Measurements from ENCODE around the gene CFAP119.

The CFAP119 gene

DNA sequence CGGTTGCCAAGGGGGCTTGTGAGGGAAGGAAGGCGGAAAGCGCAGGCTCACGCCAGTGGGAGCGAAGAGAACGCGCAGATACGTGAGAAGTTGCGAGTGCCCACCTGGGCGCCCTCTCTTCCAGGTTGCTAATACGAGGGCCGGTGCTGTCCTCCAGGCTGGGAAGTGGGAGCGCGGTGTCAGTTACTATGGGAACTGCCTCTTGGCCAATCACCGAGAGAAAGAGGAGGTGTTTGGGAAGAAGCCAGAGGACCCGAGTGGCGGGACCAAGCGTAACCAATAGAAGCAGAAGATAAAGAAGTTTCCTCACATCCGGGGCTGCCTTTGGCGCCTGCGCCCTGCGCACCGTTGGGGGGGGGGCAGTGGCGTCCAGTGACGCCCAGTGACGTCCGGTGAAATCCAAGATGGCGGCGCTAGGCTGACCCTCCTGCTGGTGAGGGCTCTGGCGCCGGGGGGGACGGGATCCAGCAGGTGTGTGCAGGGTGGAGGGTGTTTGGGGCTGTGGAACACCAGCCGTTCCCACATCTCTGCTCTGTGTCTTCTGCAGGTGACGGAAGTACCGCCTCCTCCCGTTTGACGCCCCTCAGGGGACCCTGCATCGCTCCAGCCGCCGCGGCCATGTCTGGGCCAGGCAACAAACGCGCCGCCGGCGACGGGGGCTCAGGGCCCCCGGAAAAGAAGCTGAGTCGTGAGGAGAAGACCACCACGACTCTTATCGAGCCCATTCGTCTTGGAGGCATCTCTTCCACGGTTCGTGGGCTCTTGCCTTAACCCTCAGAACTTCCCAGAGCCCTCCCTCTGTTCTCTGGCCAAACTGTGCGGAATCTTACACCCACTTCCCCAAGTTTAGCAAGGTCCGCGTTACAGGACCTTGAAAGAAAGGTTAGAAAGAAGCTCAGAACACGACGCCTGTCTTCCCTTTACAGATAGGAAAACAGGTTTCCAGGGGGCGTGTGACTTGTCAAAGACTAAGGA lies at the start of gene CFAP119, which contains the start of gene RNF40:
CFAP119 (minus strand) TSS at position 135 of the 975 bp plus-strand sequence. CDS start 314 bp downstream, outside the sequence.
RNF40 (plus strand) TSS at position 395 of the 975 bp plus-strand sequence; CDS start at position 619, 224 bp downstream.
- no peak for TF ChIP-seq GATA3 (IDR thresholded peaks at IDR 0.05; ENCODE audit: low read depth, low read length)
- TF ChIP-seq GATA2 (IDR thresholded peaks at IDR 0.05; ENCODE audit: low read depth, low read length): no peak

DNA sequence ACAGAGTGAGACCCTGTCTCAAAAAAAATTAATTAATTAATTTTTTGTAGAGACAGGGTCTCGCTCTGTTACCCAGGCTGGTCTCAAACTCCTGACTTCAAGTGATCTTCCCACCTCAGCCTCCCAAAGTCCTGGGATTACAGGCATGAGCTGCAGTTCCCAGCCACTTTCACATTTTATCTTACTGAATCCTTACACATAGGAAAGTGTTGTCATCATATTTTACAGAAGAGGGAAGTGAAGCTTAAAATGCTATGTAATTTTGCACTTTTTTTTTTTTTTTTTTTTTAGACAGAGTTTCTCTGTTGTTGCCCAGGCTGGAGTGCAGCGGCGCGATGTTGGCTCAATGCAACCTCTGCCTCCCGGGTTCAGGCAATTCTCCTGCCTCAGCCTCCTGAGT lies 46.3 kb upstream of the CFAP119 start:
- TF ChIP-seq GATA3 (IDR thresholded peaks at IDR 0.05; ENCODE audit: low read depth, low read length) (no peak), GATA2 (IDR thresholded peaks at IDR 0.05; ENCODE audit: low read depth, low read length) (no peak)

DNA sequence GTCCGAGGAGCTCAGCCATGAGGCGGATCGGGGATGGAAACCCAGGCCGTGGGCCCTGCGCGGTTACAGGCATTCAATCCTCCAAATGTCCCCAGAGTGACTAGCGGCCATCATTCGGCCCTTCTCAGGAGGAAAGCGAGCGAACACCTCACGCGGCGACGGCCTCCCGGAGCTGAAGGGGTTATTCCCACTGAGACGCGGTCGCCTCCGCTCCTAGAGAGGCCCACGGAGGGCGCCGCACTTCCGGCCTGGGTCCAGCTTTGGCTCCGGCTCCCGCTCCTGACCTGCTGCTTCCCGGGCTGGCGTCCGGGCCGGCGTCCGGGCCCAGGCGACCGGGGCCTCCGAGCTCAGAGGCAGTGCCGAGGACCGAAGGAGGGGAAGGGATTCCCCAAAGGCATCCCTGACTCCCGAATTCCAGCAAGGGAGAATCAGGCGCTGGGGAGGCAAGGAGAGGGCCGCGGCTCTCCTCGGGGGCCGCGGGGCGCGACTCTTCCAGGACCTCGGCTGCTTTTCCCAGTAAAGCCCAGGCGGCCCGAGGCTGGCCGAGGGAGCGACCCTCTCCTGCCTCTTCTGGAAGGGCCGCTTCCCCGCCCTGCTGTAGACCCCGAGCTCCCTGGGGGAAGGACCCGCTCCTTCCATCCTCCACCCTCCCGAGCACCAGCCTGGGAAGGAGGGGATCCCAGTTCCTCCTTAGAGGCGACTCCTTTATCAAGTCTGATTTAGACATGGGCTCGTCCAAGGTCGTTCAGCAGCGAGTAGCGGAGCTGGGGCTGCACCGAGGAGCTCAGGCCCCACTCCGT lies 43.7 kb upstream of the CFAP119 start:
- no peak for TF ChIP-seq GATA3 (IDR thresholded peaks at IDR 0.05; ENCODE audit: low read depth, low read length)
- TF ChIP-seq GATA2 (IDR thresholded peaks at IDR 0.05; ENCODE audit: low read depth, low read length): no peak

DNA sequence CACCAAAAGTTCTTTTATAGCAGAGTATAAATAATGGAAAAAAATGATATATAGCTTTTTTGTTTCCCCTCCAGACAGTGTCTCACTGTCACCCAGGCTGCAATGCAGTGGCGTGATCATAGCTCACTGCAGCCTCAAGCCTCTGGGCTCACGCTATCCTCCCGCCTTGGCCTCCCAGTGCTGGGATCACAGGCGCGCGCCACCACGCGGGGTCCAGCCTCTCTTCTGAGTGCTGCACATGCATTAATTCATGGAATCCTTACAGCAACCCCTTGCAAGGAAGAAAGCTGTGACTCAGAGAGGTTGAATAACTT lies 43.2 kb upstream of the CFAP119 start:
- TF ChIP-seq GATA3 (IDR thresholded peaks at IDR 0.05; ENCODE audit: low read depth, low read length): no peak
- TF ChIP-seq GATA2 (IDR thresholded peaks at IDR 0.05; ENCODE audit: low read depth, low read length): no peak

DNA sequence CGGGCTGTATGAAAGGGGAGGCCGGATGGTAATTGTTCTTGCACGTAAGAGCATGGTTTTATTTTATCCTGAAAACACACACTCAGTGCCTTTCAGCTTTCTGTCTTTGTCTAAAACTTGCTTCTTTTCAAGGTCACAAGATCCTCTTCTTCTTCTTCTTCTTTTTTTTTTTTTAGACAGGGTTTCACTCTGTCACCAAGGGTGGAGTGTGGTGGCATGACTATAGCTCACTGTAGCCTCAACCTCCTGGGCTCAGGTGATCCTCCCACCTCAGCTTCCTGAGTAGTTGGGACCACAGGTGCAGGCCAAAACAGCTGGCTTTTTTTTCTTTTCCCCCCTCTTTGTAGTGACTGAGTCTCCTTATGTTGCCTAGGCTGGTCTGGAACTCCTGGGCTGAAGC lies 41.1 kb upstream of the CFAP119 start:
- TF ChIP-seq GATA3 (IDR thresholded peaks at IDR 0.05; ENCODE audit: low read depth, low read length) (no peak), GATA2 (IDR thresholded peaks at IDR 0.05; ENCODE audit: low read depth, low read length) (no peak)

DNA sequence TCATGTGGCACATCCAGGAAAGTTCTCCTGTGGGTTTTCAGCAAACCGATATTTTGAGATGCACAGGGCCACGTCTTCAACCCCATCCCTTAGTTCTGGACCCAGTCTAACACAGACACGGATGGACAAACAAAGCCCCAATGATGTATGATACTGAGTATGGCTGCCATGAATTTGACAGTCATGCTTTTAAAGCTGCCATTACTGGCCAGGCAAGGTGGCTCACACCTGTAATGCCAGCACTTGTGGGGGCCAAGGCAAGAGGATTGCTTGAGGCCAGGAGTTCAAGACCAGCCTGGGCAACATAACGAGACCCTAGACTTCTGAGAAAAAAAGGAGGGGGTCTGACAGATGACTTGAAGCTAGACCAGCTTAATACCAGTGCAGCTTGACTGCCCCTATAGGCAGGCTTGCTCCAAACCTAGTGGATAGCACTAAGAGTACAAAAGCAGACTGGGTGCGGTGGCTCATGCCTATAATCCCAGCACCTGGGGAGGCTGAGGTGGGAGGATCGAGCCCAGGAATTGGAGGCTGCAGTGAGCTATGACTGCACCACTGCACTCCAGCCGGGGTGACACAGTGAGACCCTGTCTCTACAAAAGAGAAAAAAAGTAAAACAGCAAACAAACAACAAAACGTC lies 35.9 kb upstream of the CFAP119 start:
- no peak for TF ChIP-seq GATA3 (IDR thresholded peaks at IDR 0.05; ENCODE audit: low read depth, low read length)
- TF ChIP-seq GATA2 (IDR thresholded peaks at IDR 0.05; ENCODE audit: low read depth, low read length): no peak

DNA sequence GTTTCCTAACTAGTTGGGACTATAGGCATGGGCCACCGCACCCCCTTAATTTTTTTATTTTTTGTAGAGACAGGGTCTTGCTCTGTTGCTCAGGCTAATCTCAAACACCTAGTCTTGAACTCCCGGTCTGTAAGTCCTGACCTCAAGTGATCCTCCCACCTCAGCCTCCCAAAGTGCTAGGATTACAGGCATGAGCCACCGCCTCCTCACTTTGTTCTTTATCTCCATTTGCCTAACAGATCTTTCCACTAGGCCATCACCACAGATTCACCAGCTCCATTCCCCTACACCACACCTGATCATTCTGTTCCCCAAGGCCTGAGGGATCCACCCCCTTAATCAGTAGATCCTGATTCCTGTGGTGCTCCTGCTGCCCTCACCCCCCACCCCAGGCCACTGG lies 32.8 kb upstream of the CFAP119 start:
- TF ChIP-seq GATA2 (IDR thresholded peaks at IDR 0.05; ENCODE audit: low read depth, low read length): no peak
- TF ChIP-seq GATA3 (IDR thresholded peaks at IDR 0.05; ENCODE audit: low read depth, low read length): no peak

DNA sequence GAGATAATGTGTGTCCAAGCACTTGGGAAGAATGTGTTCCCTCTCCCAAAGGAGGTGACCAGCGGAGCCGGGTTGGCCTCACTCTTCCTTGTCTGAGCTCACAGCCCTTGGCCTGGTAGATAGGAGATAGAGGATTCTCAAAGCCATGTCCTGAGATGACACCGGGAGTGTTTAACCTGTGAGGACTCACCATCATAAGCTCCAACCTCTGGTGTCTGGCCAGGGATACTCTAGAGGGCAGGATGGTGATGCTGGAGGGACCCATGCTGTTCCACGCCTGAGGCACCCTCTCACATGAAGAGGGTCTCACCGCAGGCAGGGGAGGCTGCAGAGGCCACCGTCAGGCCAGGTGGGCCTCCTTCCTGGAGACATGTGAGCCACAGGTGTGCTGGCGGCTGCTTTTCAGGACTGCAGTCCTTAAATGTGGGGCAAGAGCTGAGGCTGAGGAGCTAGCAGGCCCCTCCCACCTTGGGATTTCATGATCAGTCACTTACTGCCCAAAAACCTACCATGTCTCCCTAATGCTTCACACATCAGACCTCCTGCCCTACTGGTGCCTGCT lies 31.7 kb upstream of the CFAP119 start:
- no peak for TF ChIP-seq GATA3 (IDR thresholded peaks at IDR 0.05; ENCODE audit: low read depth, low read length)
- no peak for TF ChIP-seq GATA2 (IDR thresholded peaks at IDR 0.05; ENCODE audit: low read depth, low read length)

DNA sequence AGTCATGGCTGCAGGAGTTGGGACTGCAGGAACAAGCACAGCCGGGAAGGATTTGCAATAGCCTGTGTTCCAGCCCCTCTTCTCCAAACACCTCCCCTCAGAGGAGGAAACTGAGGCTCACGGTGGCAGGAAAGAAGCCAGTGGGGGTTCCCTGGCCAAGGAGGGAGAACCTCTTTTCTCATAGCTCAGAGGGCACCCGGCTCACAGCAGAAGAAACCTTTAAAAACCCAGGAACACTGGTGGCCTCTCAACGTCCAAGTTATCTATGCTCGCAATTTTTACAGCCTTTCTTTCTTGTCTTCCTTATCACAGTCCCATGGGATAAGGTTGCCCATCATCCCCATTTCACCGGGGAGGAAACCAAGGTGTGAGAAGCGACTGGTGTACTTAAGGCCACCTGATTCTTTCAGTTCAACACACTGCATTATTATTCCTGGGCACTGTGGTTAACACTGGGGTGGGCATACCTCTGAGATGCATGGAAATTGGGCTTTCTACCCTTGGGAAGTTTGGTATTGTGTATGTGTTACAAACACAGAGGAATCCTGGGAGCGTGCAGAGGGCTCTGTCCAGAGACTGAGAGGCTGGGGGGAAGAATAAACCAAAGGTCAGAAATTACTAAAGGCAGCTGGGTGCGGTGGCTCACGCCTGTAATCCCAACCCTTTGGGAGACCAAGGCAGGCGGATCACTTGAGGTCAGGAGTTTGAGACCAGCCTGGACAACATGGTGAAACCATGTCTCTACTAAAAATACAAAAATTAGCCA lies 25.9 kb upstream of the CFAP119 start:
- no peak for TF ChIP-seq GATA2 (IDR thresholded peaks at IDR 0.05; ENCODE audit: low read depth, low read length)
- no peak for TF ChIP-seq GATA3 (IDR thresholded peaks at IDR 0.05; ENCODE audit: low read depth, low read length)

DNA sequence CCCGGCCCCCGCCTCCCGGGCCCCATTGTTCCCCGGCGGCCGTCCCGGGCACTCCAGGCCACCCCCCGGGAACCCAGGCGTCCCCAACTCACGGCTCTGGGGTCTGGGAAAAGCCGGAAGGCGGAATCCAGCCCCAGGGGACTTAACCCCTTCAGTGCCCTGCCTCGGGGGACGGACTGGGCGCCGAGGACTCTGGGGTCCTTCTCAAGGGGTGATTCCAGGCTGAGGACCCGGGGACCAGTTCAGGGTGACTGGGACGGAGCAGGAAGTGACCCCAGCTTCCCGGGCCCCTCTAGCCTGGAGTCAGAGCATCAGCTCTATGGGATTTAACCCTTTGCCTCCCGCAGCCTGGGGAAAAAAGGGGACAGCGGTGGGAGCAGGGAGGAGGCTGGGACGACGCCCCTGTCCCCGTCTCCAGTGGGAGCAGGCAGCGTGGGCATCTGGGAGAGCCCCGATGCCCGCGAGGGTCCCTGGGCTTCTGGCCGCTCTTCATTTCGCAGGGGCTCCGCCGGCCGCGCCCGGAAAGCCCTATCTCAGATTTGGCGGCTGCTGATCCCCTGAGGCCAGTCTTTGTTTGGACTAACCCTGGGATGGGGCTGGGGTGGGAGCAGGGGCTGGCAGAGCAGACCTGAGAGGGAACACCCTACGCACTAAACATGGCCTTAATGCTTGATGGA lies 25.2 kb upstream of the CFAP119 start, which contains the start of gene ZNF629:
ZNF629 (minus strand) TSS at position 270 of the 677 bp plus-strand sequence. CDS start 2,723 bp downstream, outside the sequence.
- TF ChIP-seq GATA3 (IDR thresholded peaks at IDR 0.05; ENCODE audit: low read depth, low read length) (no peak), GATA2 (IDR thresholded peaks at IDR 0.05; ENCODE audit: low read depth, low read length) (no peak; the same call in 1 of the 2 replicates)

DNA sequence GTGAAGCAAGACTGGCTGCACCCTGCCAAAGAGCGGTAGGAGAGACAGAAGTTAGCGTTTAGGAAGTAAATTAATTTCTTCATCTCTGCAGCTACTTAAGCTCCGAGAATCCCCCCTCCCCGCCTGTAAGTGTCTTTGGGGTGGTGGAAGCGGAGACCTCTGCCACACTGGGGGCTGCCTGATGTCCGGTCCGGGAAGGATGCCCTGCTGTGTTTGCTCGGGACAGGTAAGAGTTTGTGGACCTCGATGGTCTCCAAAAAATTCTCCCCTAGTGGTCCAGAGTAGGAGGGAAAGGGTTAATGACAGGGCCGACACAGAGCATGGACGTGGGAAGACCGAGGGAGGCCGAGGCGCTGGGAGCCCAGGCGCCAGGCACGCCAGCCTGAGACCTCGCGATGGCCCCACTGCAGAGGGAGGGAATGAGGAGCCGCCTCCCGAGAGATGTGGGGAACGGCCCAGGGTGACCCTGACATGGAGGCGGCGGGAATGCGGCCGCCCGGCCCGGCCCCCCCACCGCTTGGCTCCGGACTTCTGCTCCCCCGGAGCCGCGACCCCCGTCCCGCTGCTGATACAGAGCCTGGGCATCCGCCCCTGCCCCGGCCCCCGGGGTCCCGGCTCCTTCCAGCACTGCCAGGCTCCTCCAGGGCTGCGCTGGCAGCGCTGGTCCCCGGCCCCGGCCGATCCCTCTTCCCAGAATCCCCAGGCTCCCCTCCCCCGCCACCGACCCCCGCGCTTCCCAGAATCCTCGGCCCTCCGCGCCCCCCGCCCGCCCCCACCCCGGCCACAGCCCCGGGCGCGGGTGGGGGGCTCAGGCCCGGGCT lies 24.5 kb upstream of the CFAP119 start:
- TF ChIP-seq GATA3 (IDR thresholded peaks at IDR 0.05; ENCODE audit: low read depth, low read length) (no peak), GATA2 (IDR thresholded peaks at IDR 0.05; ENCODE audit: low read depth, low read length) (no peak)
